K562 (cell line): ENCODE measurements around the gene IL37. TPM values are rescaled to one million over a fixed set of nuclear protein-coding genes. Genes with fewer than 3 reads are reported as not detected.

ENCODE experiments used
- BHLHE40 ChIP-seq: IDR thresholded peaks from 2 replicates; pipeline ENCODE4 v1.6.1; 2011; ENCODE audit warnings: low read length, improper control_type of control experiment
- CBX3 ChIP-seq, 2 experiments: IDR thresholded peaks; 1 replicate in 1 of 2; 2 replicates in 1 of 2; pipeline ENCODE4 v1.6.1; 2012; ENCODE audit warnings: inconsistent platforms in 2 of 2, low read length in 2 of 2, borderline replicate concordance in 1 of 2, control low read depth in 1 of 2
- DACH1 ChIP-seq: fragments of 450-650 bp; IDR thresholded peaks from 2 replicates; pipeline ENCODE4 v1.6.1; 2018; ENCODE audit not compliant: partially characterized antibody
- MYNN ChIP-seq, 2 experiments: sonication (generic); formaldehyde crosslinking in 1 of 2; IDR thresholded peaks; 2 replicates each; pipeline versions ENCODE4 v1.5.0 to v1.6.1; 2016 to 2020; ENCODE audit warnings: antibody characterized with exemption in 1 of 2, missing genetic modification reagents in 1 of 2
- NEUROD1 ChIP-seq: fragments of 150-350 bp; IDR thresholded peaks from 2 replicates; pipeline ENCODE4 v1.6.1; 2014; ENCODE audit warnings: borderline replicate concordance, low read length, low read depth; ENCODE audit not compliant: partially characterized antibody
- PCBP1 ChIP-seq: fragments of 200-400 bp; formaldehyde crosslinking; IDR thresholded peaks from 2 replicates; pipeline ENCODE4 v1.6.1; 2018; ENCODE audit warnings: mild to moderate bottlenecking, low read depth, low read length; ENCODE audit not compliant: poor library complexity, severe bottlenecking
- PTBP1 ChIP-seq: fragments of 200-400 bp; formaldehyde crosslinking; IDR thresholded peaks from 2 replicates; pipeline ENCODE4 v1.6.1; 2017; ENCODE audit warnings: low read depth, low read length
- RFX5 ChIP-seq: IDR thresholded peaks from 2 replicates; pipeline ENCODE4 v1.6.1; 2011; ENCODE audit warnings: low read depth, mild to moderate bottlenecking, improper control_type of control experiment, low read length
- SMARCE1 ChIP-seq: fragments of 450-650 bp; IDR thresholded peaks from 2 replicates; pipeline ENCODE4 v1.7.1; 2016; ENCODE audit warnings: mild to moderate bottlenecking
- TAF15 ChIP-seq: fragments of 200-400 bp; formaldehyde crosslinking; IDR thresholded peaks from 2 replicates; pipeline ENCODE4 v1.6.1; 2017; ENCODE audit warnings: mild to moderate bottlenecking, low read depth, low read length, moderate library complexity
- TEAD2 ChIP-seq: fragments of 450-650 bp; IDR thresholded peaks from 2 replicates; pipeline ENCODE4 v1.6.1; 2016; ENCODE audit warnings: missing genetic modification characterization, control low read depth, missing compliant biosample characterization
- ZFP30 ChIP-seq: fragments of 250-450 bp; sonication (Bioruptor Pico); IDR thresholded peaks from 2 replicates; pipeline ENCODE4 v1.8.0; 2022; ENCODE audit warnings: moderate library complexity, mild to moderate bottlenecking, inconsistent platforms, borderline replicate concordance
- ZNF140 ChIP-seq: fragments of 250-450 bp; sonication (Bioruptor Pico); IDR thresholded peaks from 2 replicates; pipeline ENCODE4 v1.8.0; 2021; ENCODE audit warnings: moderate library complexity, mild to moderate bottlenecking, inconsistent platforms
- ZNF584 ChIP-seq: fragments of 200-800 bp; sonication (Bioruptor generic); IDR thresholded peaks from 2 replicates; pipeline ENCODE4 v1.6.1; 2016; ENCODE audit warnings: low read depth, mild to moderate bottlenecking, missing genetic modification characterization, missing compliant biosample characterization
- polyA plus RNA-seq, 8 experiments: library from polyadenylated mRNA; depleted of rRNA in 4 of 8; stranded (reverse) in 5 of 8; unstranded in 3 of 8; fragments of >200 nt; fragmentation: Nextera tagmentation in 2 of 8; fragmentation: Illumina TruSeq in 1 of 8; extraction: Ambion mirVana in 2 of 8; extraction: Trizol in 1 of 8; gene quantifications; 2 replicates each; pipeline versions ENCODE4 v1.2.1 to v1.2.3, GENCODE V29; 2011 to 2014; ENCODE audit warnings: inconsistent platforms in 1 of 8, missing spikeins in 1 of 8
- total RNA-seq, 7 experiments: library from RNA; depleted of rRNA in 6 of 7; stranded (reverse); fragments of >200 nt in 6 of 7; fragmentation: Illumina TruSeq in 2 of 7; extraction: Trizol in 2 of 7; gene quantifications; 2 replicates each; pipeline versions ENCODE4 v1.2.1 to v1.2.3, GENCODE V29; 2011 to 2021; ENCODE audit warnings: low replicate concordance in 1 of 7
- TF ChIP-seq, protein P1 (sequence below): IDR thresholded peaks from 2 replicates; pipeline ENCODE4 v1.6.1; 2011; ENCODE audit not compliant: insufficient read length; ENCODE audit errors: extremely low read depth
- TF ChIP-seq, protein P2 (sequence below), 2 experiments: fragments of 450-650 bp in 1 of 2; sonication (generic) in 1 of 2; formaldehyde crosslinking; conservative IDR thresholded peaks; 2 replicates each; pipeline versions ENCODE4 v1.4.0 to v1.8.1; 2020 to 2022; ENCODE audit warnings: mild to moderate bottlenecking in 1 of 2, missing genetic modification reagents in 1 of 2
- TF ChIP-seq, protein P3 (sequence below): fragments of 450-650 bp; IDR thresholded peaks from 2 replicates; pipeline ENCODE4 v1.6.1; 2018; ENCODE audit not compliant: partially characterized antibody
- TF ChIP-seq, protein P4 (sequence below): fragments of 450-650 bp; IDR thresholded peaks from 2 replicates; pipeline ENCODE4 v1.6.1; 2016; ENCODE audit warnings: missing biosample characterization, missing genetic modification characterization
- TF ChIP-seq, protein P5 (sequence below): fragments of 450-650 bp; IDR thresholded peaks from 2 replicates; pipeline ENCODE4 v1.7.0; 2016; ENCODE audit warnings: borderline replicate concordance

IL37 gene
- total and polyA plus RNA-seq, 9 of the 15 experiments (the other 6 are each of a cell fraction or from before 2014, with no cell fraction given), result not detected

DNA sequence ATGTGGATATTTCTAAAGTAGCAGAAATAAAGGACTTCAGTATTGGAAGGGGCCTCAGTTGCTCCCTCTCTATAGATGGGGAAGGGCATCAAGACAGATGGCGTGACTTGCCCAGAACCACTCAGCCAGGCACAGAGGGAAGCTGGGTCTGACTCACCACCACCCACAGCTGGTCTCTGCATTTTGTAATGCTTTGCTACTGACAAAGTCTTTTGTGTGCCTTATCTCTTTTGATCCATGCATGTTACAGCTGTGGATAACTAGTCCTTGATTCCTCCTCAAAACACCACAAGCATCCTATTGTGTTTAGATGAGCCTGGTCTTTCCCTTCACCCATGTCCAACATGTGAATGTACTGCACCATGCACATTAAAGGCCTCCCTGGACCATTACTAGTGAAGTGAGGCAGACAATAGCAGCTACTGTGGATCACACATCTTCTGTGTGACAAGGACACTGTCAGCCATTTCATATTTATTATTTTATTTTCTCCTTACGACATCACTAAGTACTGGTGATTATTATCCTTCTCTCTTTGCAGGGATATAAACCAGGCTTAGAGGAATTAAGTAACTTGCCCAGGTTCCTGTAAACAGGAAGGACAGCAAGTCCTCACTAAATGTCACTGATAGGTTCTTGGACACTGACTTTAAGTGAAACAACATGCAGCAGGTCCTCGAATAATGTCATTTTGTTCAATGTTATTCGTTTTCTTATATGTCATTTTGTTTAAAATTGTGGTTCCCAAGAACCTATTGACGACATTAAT is 29.6 kb upstream of the IL37 start (continued):
- TF ChIP-seq ZFP30 (no peak), SMARCE1 (0 out of 2 replicates have a peak, but pooled peaks have one; percentile 24), PTBP1 (no peak), ZNF140 (no peak), MYNN (IDR thresholded peaks at IDR 0.05) (peak; percentile 62; the same call in 1 of the 2 replicates), MYNN (CRISPR knock-in tag; IDR thresholded peaks at IDR 0.05) (no peak), RFX5 (no peak), PCBP1 (no peak), NEUROD1 (no peak), CBX3 (IDR thresholded peaks at IDR 0.05; ENCODE audit: borderline replicate concordance in 1 of 2, low read length in 2 of 2) (no peak), ZNF584 (CRISPR knock-in tag) (no peak), DACH1 (peak; percentile 73), TEAD2 (no peak), BHLHE40 (no peak), TAF15 (no peak)
- TF ChIP-seq, protein P1, sequence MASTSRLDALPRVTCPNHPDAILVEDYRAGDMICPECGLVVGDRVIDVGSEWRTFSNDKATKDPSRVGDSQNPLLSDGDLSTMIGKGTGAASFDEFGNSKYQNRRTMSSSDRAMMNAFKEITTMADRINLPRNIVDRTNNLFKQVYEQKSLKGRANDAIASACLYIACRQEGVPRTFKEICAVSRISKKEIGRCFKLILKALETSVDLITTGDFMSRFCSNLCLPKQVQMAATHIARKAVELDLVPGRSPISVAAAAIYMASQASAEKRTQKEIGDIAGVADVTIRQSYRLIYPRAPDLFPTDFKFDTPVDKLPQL, result no peak
- TF ChIP-seq, protein P2, sequence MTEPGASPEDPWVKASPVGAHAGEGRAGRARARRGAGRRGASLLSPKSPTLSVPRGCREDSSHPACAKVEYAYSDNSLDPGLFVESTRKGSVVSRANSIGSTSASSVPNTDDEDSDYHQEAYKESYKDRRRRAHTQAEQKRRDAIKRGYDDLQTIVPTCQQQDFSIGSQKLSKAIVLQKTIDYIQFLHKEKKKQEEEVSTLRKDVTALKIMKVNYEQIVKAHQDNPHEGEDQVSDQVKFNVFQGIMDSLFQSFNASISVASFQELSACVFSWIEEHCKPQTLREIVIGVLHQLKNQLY (CRISPR knock-in tag; conservative IDR thresholded peaks at IDR 0.05), result no peak
- TF ChIP-seq, protein P3, sequence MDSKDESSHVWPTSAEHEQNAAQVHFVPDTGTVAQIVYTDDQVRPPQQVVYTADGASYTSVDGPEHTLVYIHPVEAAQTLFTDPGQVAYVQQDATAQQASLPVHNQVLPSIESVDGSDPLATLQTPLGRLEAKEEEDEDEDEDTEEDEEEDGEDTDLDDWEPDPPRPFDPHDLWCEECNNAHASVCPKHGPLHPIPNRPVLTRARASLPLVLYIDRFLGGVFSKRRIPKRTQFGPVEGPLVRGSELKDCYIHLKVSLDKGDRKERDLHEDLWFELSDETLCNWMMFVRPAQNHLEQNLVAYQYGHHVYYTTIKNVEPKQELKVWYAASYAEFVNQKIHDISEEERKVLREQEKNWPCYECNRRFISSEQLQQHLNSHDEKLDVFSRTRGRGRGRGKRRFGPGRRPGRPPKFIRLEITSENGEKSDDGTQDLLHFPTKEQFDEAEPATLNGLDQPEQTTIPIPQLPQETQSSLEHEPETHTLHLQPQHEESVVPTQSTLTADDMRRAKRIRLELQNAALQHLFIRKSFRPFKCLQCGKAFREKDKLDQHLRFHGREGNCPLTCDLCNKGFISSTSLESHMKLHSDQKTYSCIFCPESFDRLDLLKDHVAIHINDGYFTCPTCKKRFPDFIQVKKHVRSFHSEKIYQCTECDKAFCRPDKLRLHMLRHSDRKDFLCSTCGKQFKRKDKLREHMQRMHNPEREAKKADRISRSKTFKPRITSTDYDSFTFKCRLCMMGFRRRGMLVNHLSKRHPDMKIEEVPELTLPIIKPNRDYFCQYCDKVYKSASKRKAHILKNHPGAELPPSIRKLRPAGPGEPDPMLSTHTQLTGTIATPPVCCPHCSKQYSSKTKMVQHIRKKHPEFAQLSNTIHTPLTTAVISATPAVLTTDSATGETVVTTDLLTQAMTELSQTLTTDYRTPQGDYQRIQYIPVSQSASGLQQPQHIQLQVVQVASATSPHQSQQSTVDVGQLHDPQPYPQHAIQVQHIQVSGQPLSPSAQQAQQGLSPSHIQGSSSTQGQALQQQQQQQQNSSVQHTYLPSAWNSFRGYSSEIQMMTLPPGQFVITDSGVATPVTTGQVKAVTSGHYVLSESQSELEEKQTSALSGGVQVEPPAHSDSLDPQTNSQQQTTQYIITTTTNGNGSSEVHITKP, result no peak
- TF ChIP-seq, protein P4, sequence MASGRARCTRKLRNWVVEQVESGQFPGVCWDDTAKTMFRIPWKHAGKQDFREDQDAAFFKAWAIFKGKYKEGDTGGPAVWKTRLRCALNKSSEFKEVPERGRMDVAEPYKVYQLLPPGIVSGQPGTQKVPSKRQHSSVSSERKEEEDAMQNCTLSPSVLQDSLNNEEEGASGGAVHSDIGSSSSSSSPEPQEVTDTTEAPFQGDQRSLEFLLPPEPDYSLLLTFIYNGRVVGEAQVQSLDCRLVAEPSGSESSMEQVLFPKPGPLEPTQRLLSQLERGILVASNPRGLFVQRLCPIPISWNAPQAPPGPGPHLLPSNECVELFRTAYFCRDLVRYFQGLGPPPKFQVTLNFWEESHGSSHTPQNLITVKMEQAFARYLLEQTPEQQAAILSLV, result no peak
- TF ChIP-seq, protein P5, sequence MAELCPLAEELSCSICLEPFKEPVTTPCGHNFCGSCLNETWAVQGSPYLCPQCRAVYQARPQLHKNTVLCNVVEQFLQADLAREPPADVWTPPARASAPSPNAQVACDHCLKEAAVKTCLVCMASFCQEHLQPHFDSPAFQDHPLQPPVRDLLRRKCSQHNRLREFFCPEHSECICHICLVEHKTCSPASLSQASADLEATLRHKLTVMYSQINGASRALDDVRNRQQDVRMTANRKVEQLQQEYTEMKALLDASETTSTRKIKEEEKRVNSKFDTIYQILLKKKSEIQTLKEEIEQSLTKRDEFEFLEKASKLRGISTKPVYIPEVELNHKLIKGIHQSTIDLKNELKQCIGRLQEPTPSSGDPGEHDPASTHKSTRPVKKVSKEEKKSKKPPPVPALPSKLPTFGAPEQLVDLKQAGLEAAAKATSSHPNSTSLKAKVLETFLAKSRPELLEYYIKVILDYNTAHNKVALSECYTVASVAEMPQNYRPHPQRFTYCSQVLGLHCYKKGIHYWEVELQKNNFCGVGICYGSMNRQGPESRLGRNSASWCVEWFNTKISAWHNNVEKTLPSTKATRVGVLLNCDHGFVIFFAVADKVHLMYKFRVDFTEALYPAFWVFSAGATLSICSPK, result no peak
